NOMO-1 (cell line): Measurements from ENCODE around the gene AK8.

ENCODE experiments used
- DNase-seq, 2 experiments: peaks; one replicate each; lab custom pipeline; 2025; ENCODE audit not compliant: unreplicated experiment in 2 of 2; lab: John Stamatoyannopoulos, UW

Gene AK8

DNA sequence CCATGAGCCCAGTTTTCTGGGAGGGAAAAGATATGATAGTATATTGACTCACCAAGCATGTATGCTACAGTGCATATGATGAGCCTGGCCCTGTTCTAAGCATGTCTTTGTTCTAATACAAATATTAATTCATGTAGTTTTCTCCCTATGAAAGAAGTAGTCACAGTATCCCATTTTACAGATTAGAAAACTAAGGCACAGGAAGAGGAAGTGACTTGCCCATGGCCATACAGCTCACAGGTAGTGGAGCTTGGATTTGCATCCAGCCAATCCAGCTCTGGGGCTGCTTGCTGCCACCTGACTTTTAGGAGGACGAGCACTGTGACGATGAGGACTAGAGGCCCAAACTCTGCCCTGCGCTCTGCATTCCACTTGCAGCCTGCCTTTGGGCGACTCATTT is 76.4 kb downstream of the AK8 start:
- DNase-seq, result no peak

DNA sequence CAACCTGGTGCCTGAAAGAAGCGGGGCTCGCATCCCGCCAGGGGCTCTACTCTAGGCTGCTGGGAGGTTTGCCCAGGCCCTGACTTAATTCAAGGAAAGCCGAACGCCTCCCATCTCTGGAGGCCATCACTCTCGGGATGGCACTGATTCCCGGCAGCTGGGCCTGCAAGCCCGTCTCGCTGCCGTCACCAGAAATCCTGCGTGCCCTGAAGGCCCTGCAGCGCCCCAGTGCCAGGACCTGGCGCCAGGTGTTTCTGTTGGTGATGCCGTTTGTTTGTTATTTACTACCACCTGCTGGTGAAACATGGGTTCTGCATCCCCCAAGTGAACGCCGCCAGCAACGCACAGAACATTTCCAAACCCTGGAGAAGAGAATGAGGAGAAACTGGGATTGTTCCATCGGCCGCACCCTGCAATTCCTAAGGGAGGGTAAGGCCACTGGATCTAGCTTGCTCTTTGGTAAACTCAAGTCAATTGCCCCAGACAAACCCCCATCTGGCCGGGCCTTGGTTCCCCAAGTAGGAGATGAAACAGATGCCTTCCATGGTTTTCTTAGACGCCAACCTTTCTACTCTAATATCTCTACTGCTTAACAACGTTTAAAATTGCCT is 77.9 kb downstream of the AK8 start:
- peak; percentile 18 to 36 for DNase-seq

DNA sequence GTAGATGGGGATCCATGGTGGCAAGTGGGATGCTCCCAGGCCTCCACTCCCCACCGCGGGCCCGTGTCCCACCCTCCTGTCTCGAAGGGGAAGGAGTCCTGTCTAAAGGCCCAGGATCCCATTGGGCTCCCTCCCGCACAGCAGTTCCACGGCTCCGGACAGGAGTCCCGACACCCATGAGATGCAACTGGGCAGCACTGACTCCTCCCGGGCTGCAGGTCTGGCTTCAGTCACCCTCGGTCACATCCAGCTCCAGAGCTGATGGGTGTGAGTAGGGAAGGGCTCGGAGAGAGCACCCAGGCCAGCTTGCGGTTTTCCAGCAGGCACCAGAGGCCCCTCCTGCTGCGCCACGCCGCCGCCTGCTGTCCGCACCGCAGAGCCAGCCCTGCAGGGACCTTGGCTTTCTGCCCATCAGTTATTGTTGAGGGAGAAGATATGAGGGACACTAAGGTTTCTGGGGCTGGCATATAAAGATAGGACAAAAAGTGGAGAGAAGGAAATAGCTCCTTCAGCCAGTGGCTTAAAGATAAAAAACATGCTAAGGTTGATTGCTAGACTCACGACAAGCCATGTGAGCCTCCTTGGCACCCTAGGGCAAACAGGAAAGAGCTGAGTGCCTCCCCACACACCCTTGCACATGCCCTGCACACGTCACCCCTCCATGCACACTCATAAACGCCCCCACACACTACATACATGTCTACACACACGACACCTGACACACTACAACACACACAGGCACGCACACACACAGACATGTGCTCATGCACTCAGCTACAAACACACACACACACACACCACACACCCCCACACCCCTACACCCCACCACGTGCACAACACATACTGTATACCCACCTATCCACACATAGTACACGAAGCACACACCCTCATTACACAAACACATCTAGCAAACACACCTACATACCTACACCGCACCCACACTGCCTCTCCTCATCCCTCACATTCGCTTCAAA is 79.0 kb downstream of the AK8 start:
- DNase-seq, result no peak

DNA sequence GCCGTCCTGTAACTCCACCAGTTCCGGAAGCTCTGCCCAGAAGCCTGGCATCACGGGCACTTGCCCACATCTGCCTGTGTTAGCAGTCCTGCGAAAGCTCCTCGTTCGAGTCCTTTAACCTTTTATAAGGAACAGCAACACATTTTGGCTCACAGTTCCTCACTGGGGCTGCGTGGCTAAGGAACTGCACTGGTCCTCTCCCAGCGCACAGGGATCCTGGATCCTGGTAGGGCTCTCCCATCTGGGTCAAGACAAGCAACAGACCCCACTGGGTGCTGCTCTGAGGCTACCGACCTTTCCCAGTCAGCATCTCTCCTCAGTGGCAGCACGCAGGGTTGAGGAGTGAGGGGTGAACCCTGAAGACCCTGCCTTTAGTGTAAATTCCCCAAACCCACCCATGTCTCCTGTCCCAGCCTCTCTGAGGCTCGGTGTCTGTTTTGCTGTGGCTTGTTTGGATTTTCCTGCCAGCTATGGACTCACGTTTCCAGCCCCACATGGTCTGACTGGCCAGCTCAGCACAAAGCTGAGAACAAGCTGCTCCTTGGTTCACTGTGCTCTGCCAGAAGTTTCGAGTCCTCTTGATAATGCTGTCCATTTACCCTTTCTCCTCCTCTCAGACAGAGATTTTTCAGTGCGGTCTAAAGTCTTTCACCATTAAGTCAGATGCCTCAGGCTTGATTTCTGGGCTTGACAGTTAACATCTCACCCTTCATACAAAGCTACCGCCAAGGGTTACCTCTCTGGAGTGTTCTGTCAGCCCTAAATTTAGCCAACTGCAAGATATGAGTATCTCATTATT is 80.0 kb downstream of the AK8 start:
- no peak for DNase-seq

DNA sequence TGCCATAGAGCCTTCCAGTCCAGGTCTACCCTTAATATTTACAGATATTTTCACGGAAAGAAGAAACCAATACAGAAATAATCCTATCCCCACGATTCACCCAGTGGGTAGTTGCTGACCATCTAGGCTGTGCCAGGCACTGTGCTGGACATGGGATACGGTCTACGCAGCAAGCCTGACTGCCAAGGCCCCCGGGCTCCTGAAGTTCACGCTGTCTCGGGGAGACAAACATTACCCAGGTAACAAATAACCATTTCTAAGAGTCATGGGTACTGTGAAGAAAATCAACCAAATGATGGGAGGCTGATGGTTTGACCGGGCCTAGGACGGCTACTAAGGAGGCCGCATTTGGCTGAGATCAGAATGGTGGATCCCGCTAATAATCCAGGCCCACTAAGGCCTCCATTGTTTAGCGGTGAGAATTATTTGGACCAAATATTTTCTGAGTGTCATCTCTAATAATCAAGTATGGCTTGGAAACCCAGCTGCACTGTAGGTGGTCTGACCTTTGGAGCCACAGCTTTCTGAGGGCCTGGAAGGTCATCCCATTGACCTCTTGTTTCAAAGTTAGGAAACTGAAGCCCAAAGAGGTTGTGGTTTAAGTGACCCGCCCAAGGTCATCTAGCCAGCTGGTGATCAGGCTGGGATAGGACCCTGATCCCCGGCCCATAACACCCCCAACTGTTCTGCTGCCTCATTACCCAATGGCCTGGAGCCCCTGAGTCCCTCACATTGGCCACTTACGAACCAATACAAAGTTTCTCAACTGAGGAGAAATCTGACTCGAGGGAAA is 82.4 kb downstream of the AK8 start:
- no peak for DNase-seq

DNA sequence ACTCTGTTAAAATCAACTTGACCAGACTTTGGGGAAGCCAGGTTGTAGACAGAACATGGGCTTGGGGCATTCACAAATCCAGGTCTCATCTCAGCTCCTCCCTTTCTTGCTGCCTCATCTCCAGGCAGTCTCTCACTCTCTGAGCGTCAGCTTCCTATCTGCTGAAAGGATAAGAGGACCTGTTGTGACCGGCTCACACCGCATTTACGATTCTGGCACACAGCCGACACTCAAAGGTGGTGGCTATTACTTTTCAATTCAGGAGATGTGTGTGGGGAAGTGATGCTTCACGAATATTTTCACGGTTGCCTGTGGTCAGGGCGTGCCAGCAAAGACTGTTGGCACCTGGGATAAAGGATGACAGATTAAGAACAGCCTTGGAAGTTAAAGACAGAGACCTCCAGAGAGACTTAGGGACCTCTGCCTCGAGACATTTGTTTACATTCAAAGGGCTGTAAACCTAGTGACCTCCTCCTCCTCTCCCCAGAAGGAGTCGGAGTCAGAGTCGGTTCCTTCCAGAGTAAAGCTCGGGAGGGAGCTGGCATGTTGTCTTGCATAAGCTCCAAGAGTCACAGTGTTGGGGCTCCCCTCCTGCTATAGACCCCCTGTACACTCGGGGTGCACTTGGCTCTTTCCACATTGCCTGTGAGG is 83.2 kb downstream of the AK8 start:
- no peak for DNase-seq

DNA sequence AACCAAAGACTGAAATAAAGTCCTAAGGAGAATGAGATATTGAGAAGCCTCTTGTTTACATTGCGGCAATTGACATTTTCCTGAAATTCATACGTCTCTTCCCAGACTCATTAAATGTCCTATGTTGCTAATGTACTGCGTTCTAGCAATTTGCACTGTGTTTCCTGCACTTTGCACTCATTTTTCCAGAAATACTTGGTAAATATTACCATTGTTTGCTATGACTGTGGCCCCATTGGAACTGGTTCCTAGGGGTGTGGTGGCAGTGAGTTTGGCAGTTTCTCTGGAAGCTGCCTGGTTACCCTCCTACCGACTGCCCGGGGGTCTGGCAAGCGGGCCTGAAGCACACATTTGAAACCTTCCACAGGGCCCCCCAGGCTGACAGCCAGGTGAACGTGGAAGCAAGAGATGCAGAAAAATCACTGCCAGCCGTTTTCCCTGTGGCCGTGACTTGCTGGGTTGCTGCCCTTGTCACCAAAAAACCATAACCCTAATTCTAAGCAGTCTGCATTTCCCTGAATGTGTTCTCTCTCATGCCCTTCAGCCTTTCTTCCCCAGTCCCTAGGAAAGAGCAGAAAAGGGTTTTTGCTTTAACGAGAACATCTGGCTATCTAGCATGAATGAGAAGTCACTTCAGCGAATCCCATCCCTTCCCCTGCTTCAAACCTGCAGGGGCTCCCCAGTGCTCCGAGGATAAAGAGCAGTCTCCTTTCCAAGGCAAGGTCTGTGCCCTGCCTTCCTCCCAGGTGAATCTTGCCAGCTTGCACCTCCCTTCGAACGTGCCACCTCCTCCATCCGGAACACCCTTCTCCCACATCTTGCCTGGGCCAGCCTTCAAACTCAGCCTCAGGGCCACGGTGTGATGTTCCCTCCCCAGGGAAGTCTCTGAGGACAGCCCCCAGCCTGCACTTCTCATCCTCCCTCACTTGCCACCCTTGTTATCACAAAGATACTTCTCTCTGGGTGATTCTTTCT is 84.2 kb downstream of the AK8 start:
- no peak for DNase-seq

- DNase-seq, result no peak
Measured at GRCh38 chr9:132792547-132792946, 85.5 kb downstream of the AK8 start.

- no peak for DNase-seq
Measured at GRCh38 chr9:132791699-132792240, 86.3 kb downstream of the AK8 start.

GRCh38 chr9:132789719-132790118 is 88.4 kb downstream of the AK8 start:
- DNase-seq, result peak; percentile 50 to 66

- no peak for DNase-seq
Measured at GRCh38 chr9:132788378-132788777, 89.7 kb downstream of the AK8 start.

- DNase-seq, result peak in 1 of 2 experiments; percentile 17
Measured at GRCh38 chr9:132787748-132788159, 90.3 kb downstream of the AK8 start.

DNA sequence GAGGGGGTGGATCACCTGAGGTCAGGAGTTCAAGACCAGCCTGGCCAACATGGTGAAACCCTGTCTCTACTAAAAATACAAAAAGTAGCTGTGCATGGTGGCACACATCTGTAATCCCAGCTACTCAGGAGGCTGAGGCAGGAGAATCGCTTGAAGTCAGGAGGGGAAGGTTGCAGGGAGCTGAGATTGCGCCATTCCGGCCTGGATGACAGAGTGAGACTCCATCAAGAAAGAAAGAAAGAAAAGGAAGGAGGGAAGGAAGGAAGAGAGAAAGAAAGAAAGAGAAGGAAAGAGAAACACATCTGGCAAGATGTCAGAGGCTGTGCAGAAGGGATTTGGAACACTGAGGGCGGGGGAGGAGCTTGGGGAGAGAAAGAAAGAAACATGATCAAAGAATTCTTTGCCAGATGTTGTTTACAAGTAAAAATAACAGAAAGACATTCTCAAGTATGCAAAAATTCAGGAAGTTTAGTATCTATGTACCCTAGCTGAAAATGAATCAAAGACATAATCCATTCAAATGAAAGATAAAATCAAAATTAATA is 93.7 kb downstream of the AK8 start:
- no peak for DNase-seq

DNA sequence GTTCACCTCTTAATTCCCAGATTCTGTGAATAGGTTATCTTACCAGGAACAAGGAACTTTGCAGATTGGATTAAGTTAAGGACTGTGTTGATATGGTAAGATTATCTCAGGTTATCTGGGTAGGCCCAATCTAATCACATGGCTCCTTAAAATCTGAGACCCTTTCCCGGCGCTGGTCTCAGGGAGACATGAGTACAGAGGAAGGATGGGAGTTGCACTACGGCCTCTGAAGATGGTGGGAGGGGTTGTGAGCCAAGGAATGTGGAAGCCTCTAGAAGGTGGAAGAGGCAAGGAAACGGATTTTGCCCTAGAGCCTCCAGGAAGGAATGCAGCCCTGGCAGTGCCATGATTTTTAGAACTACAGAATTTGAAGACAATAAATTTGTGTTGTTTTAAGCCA is 95.1 kb downstream of the AK8 start:
- DNase-seq, result no peak

GRCh38 chr9:132782037-132782436 is 96.0 kb downstream of the AK8 start:
- no peak for DNase-seq

DNA sequence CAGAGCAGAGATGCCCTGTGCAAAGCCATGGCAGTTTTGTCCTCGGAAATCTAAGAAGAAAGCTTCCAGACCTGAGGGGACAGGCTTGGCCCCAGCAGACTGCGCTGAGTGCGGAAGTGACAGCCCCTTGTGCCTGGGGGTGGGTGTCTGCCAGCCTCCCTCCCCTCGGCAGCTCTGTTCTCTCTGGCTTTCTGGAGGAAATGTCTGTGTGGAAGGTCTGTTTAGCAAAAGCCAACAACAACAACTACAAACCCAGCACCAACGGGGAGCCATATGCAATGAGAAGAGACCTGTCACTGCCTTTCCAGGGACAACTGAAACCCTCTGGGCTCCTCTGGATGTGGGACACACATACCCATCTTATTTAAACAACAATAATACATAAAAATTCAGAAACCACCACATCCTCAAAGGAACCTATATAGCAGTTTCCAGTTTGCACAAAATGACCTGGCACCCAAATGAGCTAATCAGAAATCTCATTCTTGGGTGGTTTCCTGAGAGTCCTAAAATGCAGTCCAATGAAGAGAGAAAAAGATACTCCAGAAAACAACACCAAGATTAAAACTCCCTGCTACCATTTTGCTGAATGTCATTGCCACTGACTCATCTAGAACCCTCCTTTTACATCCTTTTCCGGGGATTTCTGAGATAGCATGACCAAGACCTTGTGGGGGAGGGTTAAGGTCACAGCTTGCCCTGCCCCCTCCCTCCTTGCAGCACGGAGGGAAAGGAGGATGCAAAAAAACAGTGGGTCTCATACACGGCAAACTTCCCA is 97.7 kb downstream of the AK8 start:
- no peak for DNase-seq

DNA sequence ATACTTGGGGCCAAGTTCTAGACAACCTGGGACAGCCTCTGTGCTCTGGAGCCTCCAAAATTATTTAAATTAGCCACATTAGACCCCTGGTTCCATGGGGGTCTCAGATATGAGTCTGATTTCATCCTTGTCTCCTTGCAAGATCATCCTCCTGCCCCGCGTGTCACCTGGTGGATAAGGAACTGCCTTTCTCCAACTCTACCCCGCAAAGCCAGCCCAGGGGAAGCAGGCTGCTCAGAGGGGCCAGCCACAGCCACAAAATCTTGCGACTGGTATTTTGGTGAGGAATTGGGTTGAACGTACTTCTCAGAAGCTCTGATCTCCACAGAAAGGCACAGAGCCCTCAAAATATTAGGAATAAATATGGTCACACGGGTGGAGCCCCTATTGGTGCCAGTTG is 101.2 kb downstream of the AK8 start:
- DNase-seq, result no peak

DNA sequence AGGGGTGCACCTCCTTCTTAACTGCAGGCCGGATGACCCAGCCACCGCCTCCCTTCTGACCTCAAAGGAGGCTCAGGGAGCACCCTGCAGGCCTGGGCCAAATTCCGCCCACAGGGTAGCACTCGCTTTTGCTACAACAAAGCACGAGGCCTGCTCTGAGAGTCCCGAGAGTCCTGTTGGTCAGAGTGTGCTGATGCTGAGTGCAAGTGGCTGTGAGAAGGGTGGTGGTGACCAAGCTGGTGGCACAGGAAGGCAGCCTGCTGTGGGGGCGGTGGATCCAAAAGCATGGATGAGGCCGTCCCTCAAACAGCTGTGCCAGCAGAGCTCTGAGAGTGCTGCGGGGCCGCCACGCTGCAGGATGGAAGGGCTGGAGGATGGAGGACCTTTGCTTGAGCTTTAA is 101.8 kb downstream of the AK8 start:
- no peak for DNase-seq
